ENCODE measurements around the gene BTBD3.
A peak's percentile ranks its signal among the peaks of the same experiment; 100 is the strongest.

The BTBD3 gene

DNA sequence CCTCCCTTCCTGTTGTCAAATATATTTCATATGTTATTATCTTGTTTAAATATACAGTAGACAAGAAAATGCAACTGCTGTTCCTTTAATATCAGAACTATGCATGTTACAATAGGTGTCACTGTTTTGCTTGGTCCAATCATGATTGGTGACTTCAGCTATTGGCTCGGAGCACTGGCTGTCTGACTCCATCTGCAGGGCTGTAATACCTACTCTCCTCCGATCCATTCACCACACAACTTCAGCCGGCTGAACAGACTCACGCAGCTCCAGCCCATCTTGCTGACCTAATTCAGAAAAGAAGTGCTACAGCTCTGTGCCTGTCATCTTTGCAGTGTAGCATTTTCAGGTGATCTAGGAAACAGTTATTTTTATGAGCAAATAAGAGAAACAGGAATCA lies at the start of gene BTBD3:
Gene BTBD3, plus strand, starts transcription at position 231 of the 400 bp plus-strand sequence. CDS start 383 bp downstream, outside the sequence.
- DNase-seq = peak; percentile 39

GRCh38 chr20:11869641-11870040 lies 48.1 kb upstream of the BTBD3 start:
- DNase-seq = no peak

GRCh38 chr20:11870411-11870810 lies 47.3 kb upstream of the BTBD3 start:
- no peak for DNase-seq

DNA sequence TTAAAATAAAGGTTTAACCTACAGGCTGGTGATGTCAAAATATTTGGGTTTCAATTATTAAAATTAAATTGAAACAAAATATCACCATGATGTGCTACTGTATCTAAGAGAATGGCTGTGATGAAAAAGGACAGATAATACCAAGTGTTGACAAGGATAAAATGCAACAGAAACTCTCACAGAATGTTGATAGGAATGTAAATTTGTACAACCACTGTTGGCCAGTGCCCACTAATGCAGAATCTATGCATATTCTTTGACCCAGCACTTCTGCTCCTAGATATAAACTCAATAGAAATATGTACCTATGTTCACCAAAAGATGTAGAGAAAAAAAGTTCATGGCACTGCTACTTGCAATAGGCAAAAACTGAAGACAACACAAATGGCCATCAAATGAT lies 41.1 kb upstream of the BTBD3 start:
- DNase-seq = no peak

DNA sequence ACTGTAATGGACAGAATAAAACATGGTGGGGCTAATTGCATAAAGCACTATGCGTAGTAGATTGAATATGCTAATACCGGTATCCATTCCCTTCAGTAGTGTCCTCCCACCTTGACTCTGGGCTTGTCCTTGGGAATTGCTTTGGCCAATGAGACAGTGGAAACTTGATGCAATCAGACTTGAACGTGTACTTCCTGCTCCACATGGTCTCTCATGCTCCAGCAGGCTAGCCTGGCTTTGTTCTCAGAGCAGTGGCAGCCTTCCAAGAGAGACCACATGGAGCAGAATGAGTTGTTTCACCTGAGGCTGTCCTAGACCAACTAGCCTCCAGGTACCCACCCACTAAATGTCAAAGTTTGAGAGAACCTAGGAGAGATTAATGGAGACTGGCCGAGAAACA lies 37.0 kb upstream of the BTBD3 start:
- DNase-seq = no peak

DNA sequence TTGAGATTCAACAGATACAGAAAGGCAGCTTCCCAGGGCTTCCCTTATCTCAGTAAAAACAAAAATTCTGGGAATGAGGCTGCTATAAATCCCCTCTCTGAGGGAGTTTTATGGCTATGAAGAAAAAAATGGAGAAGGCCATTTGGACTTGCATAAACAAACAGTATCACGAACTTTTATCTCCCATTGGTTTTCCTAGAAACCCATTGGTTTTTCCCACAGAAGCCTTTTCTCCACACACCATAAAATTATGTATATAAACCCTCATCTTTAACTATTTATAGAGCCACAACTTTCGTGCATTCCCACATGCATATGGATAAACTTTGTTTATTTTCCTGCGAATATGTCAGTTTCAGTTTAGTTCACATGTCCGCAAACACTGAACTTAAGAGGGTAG lies 36.2 kb upstream of the BTBD3 start:
- DNase-seq = no peak

DNA sequence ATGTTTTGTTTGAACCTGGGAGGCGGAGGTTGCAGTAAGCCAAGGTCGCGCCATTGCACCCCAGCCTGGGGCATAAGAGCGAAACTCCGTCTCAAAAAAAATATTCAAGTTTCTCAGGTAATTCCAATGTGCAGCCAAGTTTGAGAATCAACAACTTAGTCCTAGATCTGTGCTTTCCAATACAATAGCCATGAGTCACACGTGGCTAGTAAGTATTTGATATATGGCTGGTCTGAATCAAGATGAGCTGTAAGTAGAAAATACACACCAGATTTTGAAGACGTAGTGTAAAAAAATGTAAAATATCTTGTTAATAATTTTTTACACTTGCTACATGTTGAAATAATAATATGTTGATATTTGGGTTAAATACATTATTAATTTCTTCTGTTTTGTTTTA lies 35.0 kb upstream of the BTBD3 start:
- DNase-seq = no peak

GRCh38 chr20:11888648-11889047 lies 29.0 kb upstream of the BTBD3 start:
- DNase-seq = no peak

GRCh38 chr20:11890331-11891076 lies 27.2 kb upstream of the BTBD3 start:
- peak; percentile 54 for DNase-seq

- DNase-seq = no peak
These were observed 26.5 kb upstream of the BTBD3 start for GRCh38 chr20:11891077-11891775.

GRCh38 chr20:11891776-11892545 lies 25.7 kb upstream of the BTBD3 start:
- peak; percentile 18 for DNase-seq

- DNase-seq = no peak
These were observed 23.6 kb upstream of the BTBD3 start for GRCh38 chr20:11894062-11894461.

DNA sequence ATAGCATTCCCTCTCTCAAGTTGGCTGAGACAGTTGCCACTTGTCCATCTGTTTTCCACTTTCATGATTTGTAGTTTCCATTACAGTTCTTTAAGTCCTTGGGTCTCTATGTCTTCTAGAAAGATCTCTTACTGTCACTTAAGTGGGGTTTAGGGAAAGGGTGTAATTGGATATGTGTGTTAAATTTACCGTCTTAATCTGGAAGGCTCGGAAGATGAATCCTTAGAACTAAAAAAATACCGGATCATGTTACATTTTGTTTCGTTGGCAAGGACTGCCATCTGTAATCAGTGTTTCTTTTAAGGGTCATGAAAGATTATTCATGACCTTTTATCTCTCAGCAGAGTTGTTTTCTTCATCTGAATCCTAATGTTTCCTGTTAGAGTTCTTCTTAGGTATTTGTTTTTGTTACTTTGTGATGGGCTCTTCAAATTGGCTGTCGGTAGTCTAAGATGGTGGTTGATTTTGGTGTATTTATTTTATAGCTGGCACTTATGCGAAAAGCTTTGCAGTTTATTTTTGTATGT lies 21.8 kb upstream of the BTBD3 start:
- DNase-seq = no peak

DNA sequence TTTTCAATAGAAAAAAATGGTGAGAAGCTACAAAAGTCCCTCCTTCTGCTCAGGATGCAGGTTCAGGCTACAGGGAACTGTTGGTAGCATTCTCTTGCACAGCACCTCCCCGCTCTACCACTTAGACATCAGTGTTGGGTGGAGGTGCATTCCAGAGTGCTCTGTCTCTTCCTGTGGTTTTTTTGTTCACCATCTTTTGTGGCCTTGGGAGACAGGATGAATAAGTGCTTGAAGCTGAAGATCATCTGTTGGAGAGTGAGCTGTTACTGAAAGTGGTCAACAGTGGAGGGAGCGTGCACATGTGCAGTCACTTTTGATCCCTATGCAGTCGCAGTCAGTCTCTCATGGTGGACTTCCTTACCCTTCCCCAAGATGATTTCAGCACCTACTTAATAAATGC lies 16.6 kb upstream of the BTBD3 start:
- no peak for DNase-seq

DNA sequence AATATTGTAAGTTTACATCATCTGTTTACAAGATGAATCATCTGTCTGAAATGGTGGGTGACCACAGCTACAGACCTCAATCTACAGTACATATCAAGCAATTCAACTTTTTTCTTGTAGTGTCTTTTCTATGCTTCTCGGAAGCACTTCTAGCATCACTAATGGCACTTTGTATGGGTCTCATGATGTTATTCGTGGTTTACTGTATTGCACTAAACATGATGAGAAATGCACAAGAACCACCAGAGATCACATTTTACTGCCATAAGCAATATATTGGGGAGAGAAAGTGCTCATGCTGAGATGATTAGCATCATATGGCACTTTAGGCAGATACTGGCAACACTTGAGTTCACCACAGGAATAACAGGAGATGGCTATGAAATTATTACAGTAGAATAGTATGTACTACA lies 15.4 kb upstream of the BTBD3 start:
- no peak for DNase-seq

DNA sequence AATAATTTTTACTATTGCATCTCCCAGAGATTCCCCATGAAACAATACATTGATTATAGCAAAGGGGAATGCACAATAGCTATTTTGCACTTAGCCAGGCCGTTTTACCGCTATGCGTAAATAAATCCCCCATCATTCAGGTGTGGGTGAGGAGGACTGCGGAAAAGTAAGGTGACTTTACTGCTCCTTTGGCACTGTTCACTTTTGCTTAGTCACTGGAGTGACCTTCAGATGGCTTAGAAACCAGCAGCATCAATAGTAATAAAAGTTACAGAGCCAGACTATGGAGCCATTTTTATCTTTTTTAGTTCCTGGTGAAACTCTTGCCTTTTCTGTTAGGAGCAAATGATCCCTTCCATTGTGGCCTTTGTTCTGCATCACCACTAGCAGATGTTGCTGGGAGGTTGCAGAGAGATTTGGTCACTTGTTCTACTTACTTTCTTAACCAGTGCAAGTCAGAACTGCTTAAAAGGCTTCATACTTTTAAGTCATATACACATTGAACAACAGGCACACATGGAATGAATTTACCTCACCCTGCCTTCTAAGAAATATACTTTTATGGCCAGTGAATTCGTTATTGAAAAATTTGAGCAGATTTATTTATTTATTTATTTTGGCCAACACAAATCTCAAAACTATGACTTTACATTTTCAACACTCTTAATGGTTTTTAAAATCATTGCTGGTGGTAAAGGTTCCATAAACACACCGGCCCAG lies 12.1 kb upstream of the BTBD3 start:
- no peak for DNase-seq

DNA sequence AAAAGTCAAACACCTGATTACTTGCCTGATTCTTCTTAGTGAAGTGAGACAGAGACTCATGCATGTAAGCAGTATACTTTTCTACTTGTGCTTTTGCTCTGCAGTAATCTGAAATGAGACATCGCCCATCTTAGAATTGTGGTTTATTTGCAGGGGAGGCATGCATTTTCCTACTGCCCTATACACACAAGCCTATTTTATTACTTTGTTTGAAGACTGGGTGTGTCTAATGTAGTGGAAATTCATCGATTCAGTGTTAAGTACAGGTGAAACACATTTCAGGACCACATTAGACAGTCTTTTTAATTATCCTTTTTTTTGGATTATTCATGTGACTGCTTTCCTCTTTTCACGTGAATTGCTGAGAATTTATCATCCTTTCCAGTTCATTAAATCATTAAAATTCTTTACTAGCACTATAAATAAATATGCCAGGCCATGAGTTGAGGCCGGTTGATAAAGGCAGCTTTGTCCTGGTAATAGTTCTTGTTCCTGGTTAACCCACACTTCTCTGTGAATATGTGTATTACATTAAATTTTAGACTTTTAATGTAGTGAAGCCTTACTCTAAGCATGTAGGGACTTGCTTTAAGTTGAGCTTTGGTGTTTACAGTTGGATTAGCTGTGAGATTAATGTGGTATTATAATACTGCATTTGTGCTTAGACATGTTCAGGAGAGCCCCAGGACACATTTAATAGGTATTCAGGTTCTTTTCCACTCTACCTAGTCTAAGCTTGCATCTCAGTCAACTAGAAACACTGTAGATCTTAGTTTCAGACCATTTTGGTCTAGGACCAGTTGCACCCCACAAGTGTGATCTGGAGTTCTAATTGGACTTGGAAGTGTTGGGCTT lies 10.8 kb upstream of the BTBD3 start:
- no peak for DNase-seq

GRCh38 chr20:11907621-11908020 lies 10.1 kb upstream of the BTBD3 start:
- no peak for DNase-seq

DNA sequence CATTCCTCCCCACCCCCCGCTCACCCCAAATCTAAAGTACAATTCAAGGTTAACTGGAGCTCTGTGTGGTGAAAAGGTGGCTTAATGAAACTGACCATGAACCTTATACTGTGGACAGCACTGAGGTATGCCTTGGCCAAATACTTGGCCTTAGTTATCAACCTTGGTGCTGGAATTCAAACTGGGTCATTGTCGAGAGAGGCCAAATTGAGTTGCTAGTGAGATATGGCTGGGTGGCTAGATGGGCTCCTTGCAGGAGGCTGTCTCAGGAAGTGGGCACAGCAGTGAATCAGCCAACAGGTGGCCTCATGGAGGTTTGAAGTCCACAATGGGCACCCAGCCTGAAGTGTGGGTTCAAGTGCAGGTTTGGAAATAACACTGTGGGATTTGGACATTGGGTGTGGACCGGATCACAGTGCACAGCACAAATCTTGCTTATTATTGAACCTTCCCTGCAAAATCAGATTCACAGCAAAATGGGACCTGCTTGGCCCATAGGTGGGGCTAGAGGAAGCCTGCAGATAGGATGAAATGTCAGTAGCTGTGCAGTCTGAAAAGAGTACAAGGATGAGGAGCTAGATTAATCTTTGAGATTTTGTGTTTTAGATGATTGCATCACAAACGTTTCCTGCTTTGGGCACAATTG lies 5.6 kb upstream of the BTBD3 start:
- no peak for DNase-seq

- no peak for DNase-seq
These were observed 4.9 kb upstream of the BTBD3 start for GRCh38 chr20:11912659-11913415.
